Measurements from ENCODE around the gene C21orf58. TPM values are rescaled to one million over a fixed set of nuclear protein-coding genes. Genes with fewer than 3 reads are reported as not detected.

Gene C21orf58
- polyA plus RNA-seq, 4 donors: 0.54 to 9.1 (median 3.3) TPM

- Histone ChIP-seq H3K4me1 (ENCODE audit: control insufficient read depth in 3 of 3, insufficient read depth in 2 of 3, low read depth in 1 of 3, low read length in 2 of 3) (no peaks in the 10 kb centered on the region), H3K27ac (ENCODE audit: low read depth in 1 of 3, low read length in 2 of 3) (no peak overlapping the region), H3K27me3 (ENCODE audit: control insufficient read depth in 3 of 3, insufficient read depth in 3 of 3, low read length in 3 of 3) (no peaks in the 10 kb centered on the region), H3K36me3 (ENCODE audit: control insufficient read depth in 3 of 3, insufficient read depth in 2 of 3, low read depth in 1 of 3, low read length in 3 of 3) (peaks cover 35 to 75% (median 38%) of the 10 kb centered on the region in 3 donors), H3K9me3 (ENCODE audit: control insufficient read depth in 2 of 2, insufficient read depth in 1 of 2, low read depth in 1 of 2, low read length in 1 of 2) (no peaks in the 10 kb centered on the region), H3K4me3 (ENCODE audit: low read depth in 1 of 3, low read length in 3 of 3) (no peak overlapping the region)
- FAIRE-seq (no peak), DNase-seq (no peak)
- WGBS, 3 donors: 95 to 99% (median 96%) methylated on average over 11 of the region's 11 CpGs
These were observed 48.8 kb downstream of the C21orf58 start for GRCh38 chr21:46274797-46275390.

GRCh38 chr21:46273341-46273740 is 50.3 kb downstream of the C21orf58 start:
- Histone ChIP-seq H3K36me3 (ENCODE audit: control insufficient read depth in 3 of 3, insufficient read depth in 2 of 3, low read depth in 1 of 3, low read length in 3 of 3) (peaks cover 31 to 78% (median 38%) of the 10 kb centered on the region in 3 donors), H3K4me1 (ENCODE audit: control insufficient read depth in 3 of 3, insufficient read depth in 2 of 3, low read depth in 1 of 3, low read length in 2 of 3) (no peaks in the 10 kb centered on the region), H3K27ac (ENCODE audit: low read depth in 1 of 3, low read length in 2 of 3) (no peak overlapping the region), H3K9me3 (ENCODE audit: control insufficient read depth in 2 of 2, insufficient read depth in 1 of 2, low read depth in 1 of 2, low read length in 1 of 2) (no peaks in the 10 kb centered on the region), H3K27me3 (ENCODE audit: control insufficient read depth in 3 of 3, insufficient read depth in 3 of 3, low read length in 3 of 3) (no peaks in the 10 kb centered on the region), H3K4me3 (ENCODE audit: low read depth in 1 of 3, low read length in 3 of 3) (no peak overlapping the region)
- no peak for FAIRE-seq
- DNase-seq: no peak
- 95 to 98% (median 97%) methylated on average over 14 of the region's 14 CpGs for WGBS, 3 donors

GRCh38 chr21:46269466-46269865 is 54.2 kb downstream of the C21orf58 start:
- no peak for FAIRE-seq
- WGBS, 3 donors: 96 to 98% (median 97%) methylated on average over 10 of the region's 10 CpGs
- no peaks in the 10 kb centered on the region for H3K27me3 ChIP-seq (ENCODE audit: control insufficient read depth in 3 of 3, insufficient read depth in 3 of 3, low read length in 3 of 3)
- no peaks in the 10 kb centered on the region for H3K4me1 ChIP-seq (ENCODE audit: control insufficient read depth in 3 of 3, insufficient read depth in 2 of 3, low read depth in 1 of 3, low read length in 2 of 3)
- H3K27ac ChIP-seq (ENCODE audit: low read depth in 1 of 3, low read length in 2 of 3): no peak overlapping the region
- DNase-seq: no peak
- H3K36me3 ChIP-seq (ENCODE audit: control insufficient read depth in 3 of 3, insufficient read depth in 2 of 3, low read depth in 1 of 3, low read length in 3 of 3): peaks cover 33 to 86% (median 38%) of the 10 kb centered on the region in 3 donors
- no peaks in the 10 kb centered on the region for H3K9me3 ChIP-seq (ENCODE audit: control insufficient read depth in 2 of 2, insufficient read depth in 1 of 2, low read depth in 1 of 2, low read length in 1 of 2)
- H3K4me3 ChIP-seq (ENCODE audit: low read depth in 1 of 3, low read length in 3 of 3): no peak overlapping the region

- DNase-seq: no peak
- FAIRE-seq: no peak
- H3K27ac ChIP-seq (ENCODE audit: low read depth in 1 of 3, low read length in 2 of 3): no peak overlapping the region
- H3K9me3 ChIP-seq (ENCODE audit: control insufficient read depth in 2 of 2, insufficient read depth in 1 of 2, low read depth in 1 of 2, low read length in 1 of 2): no peaks in the 10 kb centered on the region
- no peaks in the 10 kb centered on the region for H3K4me1 ChIP-seq (ENCODE audit: control insufficient read depth in 3 of 3, insufficient read depth in 2 of 3, low read depth in 1 of 3, low read length in 2 of 3)
- no peaks in the 10 kb centered on the region for H3K27me3 ChIP-seq (ENCODE audit: control insufficient read depth in 3 of 3, insufficient read depth in 3 of 3, low read length in 3 of 3)
- no peak overlapping the region for H3K4me3 ChIP-seq (ENCODE audit: low read depth in 1 of 3, low read length in 3 of 3)
- H3K36me3 ChIP-seq (ENCODE audit: control insufficient read depth in 3 of 3, insufficient read depth in 2 of 3, low read depth in 1 of 3, low read length in 3 of 3): peaks cover 29 to 86% (median 30%) of the 10 kb centered on the region in 3 donors
- 94 to 96% (median 95%) methylated on average over 13 of the region's 13 CpGs for WGBS, 3 donors
These were observed 55.3 kb downstream of the C21orf58 start for GRCh38 chr21:46268371-46268770.

- FAIRE-seq: no peak
- no peak for DNase-seq
- Histone ChIP-seq H3K4me3 (ENCODE audit: low read depth in 1 of 3, low read length in 3 of 3) (no peak overlapping the region), H3K27me3 (ENCODE audit: control insufficient read depth in 3 of 3, insufficient read depth in 3 of 3, low read length in 3 of 3) (no peaks in the 10 kb centered on the region), H3K36me3 (ENCODE audit: control insufficient read depth in 3 of 3, insufficient read depth in 2 of 3, low read depth in 1 of 3, low read length in 3 of 3) (peaks cover 21 to 78% (median 22%) of the 10 kb centered on the region in 3 donors), H3K27ac (ENCODE audit: low read depth in 1 of 3, low read length in 2 of 3) (no peak overlapping the region), H3K9me3 (ENCODE audit: control insufficient read depth in 2 of 2, insufficient read depth in 1 of 2, low read depth in 1 of 2, low read length in 1 of 2) (no peaks in the 10 kb centered on the region), H3K4me1 (ENCODE audit: control insufficient read depth in 3 of 3, insufficient read depth in 2 of 3, low read depth in 1 of 3, low read length in 2 of 3) (no peaks in the 10 kb centered on the region)
- WGBS, 3 donors: 92 to 96% (median 95%) methylated on average over 19 of the region's 19 CpGs
These were observed 56.7 kb downstream of the C21orf58 start for GRCh38 chr21:46266946-46267345.

GRCh38 chr21:46265736-46266525 is 57.7 kb downstream of the C21orf58 start:
- Histone ChIP-seq H3K9me3 (ENCODE audit: control insufficient read depth in 2 of 2, insufficient read depth in 1 of 2, low read depth in 1 of 2, low read length in 1 of 2) (no peaks in the 10 kb centered on the region), H3K27me3 (ENCODE audit: control insufficient read depth in 3 of 3, insufficient read depth in 3 of 3, low read length in 3 of 3) (no peaks in the 10 kb centered on the region), H3K27ac (ENCODE audit: low read depth in 1 of 3, low read length in 2 of 3) (no peak overlapping the region), H3K4me1 (ENCODE audit: control insufficient read depth in 3 of 3, insufficient read depth in 2 of 3, low read depth in 1 of 3, low read length in 2 of 3) (no peaks in the 10 kb centered on the region), H3K36me3 (ENCODE audit: control insufficient read depth in 3 of 3, insufficient read depth in 2 of 3, low read depth in 1 of 3, low read length in 3 of 3) (peaks cover 17 to 74% (median 25%) of the 10 kb centered on the region in 3 donors), H3K4me3 (ENCODE audit: low read depth in 1 of 3, low read length in 3 of 3) (no peak overlapping the region)
- FAIRE-seq: no peak
- no peak for DNase-seq
- 87 to 90% (median 88%) methylated on average over 26 of the region's 26 CpGs for WGBS, 3 donors

- FAIRE-seq (no peak), DNase-seq (no peak)
- WGBS, 3 donors: 83 to 86% (median 84%) methylated on average over 11 to 13 of the region's 13 CpGs
- Histone ChIP-seq H3K27ac (ENCODE audit: low read depth in 1 of 3, low read length in 2 of 3) (no peak overlapping the region), H3K4me3 (ENCODE audit: low read depth in 1 of 3, low read length in 3 of 3) (no peak overlapping the region), H3K4me1 (ENCODE audit: control insufficient read depth in 3 of 3, insufficient read depth in 2 of 3, low read depth in 1 of 3, low read length in 2 of 3) (no peaks in the 10 kb centered on the region), H3K36me3 (ENCODE audit: control insufficient read depth in 3 of 3, insufficient read depth in 2 of 3, low read depth in 1 of 3, low read length in 3 of 3) (peaks cover 17 to 74% (median 28%) of the 10 kb centered on the region in 3 donors), H3K27me3 (ENCODE audit: control insufficient read depth in 3 of 3, insufficient read depth in 3 of 3, low read length in 3 of 3) (no peaks in the 10 kb centered on the region), H3K9me3 (ENCODE audit: control insufficient read depth in 2 of 2, insufficient read depth in 1 of 2, low read depth in 1 of 2, low read length in 1 of 2) (no peaks in the 10 kb centered on the region)
These were observed 59.0 kb downstream of the C21orf58 start for GRCh38 chr21:46264690-46265144.

- Histone ChIP-seq H3K36me3 (ENCODE audit: control insufficient read depth in 3 of 3, insufficient read depth in 2 of 3, low read depth in 1 of 3, low read length in 3 of 3) (peaks cover 12 to 73% (median 25%) of the 10 kb centered on the region in 3 donors), H3K4me1 (ENCODE audit: control insufficient read depth in 3 of 3, insufficient read depth in 2 of 3, low read depth in 1 of 3, low read length in 2 of 3) (no peaks in the 10 kb centered on the region), H3K27ac (ENCODE audit: low read depth in 1 of 3, low read length in 2 of 3) (no peak overlapping the region), H3K9me3 (ENCODE audit: control insufficient read depth in 2 of 2, insufficient read depth in 1 of 2, low read depth in 1 of 2, low read length in 1 of 2) (no peaks in the 10 kb centered on the region), H3K27me3 (ENCODE audit: control insufficient read depth in 3 of 3, insufficient read depth in 3 of 3, low read length in 3 of 3) (no peaks in the 10 kb centered on the region), H3K4me3 (ENCODE audit: low read depth in 1 of 3, low read length in 3 of 3) (no peak overlapping the region)
- DNase-seq (no peak), FAIRE-seq (no peak)
- 94 to 96% (median 95%) methylated on average over 22 of the region's 22 CpGs for WGBS, 3 donors
These were observed 59.5 kb downstream of the C21orf58 start for GRCh38 chr21:46264046-46264689.

Measured in small intestine (tissue), 7 donors.